Cerebellar cortex (tissue), 1 donor: Measurements from ENCODE around the gene MDH2.
"Not testable (repeated sequence)": the region's sequence is repeated elsewhere in the genome, so short reads cannot be mapped to it uniquely, and the experiment has no call there.

ENCODE experiments used
- DNase-seq: peaks from one replicate; pipeline ENCODE4 v3.0.0-alpha.2; 2015; ENCODE audit warnings: low spot score

Gene MDH2

DNA sequence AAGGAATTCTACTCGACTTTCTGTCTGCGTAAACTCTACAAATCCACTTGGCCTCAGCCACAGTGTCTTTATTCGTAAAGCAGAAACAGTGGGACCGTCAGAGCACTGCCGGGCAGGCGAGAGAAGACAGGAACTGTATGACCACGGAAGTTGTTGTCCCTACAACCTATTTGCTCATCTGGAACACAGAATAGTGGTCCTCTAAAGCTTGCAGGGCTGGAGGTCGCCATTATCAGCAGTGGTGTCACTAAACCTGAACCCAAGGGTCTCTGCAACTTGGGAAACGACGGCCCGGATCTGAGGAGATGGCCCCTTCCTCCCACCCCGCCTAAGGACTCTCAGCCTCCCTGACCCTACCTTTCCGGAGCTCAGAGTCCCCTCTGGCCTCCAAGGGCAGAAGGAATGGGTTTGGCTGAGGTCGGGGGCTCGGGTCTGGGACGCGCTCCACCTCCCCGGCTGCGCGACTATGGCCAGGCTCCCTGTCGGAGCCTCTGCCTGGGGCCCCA lies 548 bp upstream of the MDH2 start:
- peak; percentile 22 for DNase-seq

DNA sequence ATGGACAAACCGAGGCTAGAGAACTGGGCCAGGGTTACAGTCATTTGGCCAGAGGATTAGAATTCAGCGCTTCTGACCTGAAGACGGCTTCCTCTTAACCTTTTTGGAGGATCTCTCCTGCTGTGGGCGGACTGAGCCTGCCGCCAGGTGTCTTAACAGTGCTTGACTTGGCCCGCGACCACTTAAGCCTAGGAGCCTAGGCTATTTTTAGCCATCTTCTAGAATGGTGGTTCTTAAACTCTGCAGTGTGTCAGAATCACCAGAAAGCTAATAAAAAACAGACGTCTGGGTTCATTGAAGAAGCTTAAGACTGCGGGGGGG lies 722 bp downstream of the MDH2 start:
- peak; percentile 9 for DNase-seq

- no peak for DNase-seq
Measured at GRCh38 chr7:76049295-76049694, 1.4 kb downstream of the MDH2 start.

GRCh38 chr7:76050545-76050944 lies 2.6 kb downstream of the MDH2 start:
- DNase-seq, result no peak

- no peak for DNase-seq
Measured at GRCh38 chr7:76051840-76052239, 3.9 kb downstream of the MDH2 start.

- DNase-seq, result not testable (repeated sequence)
Measured at GRCh38 chr7:76052681-76053080, 4.8 kb downstream of the MDH2 start.

GRCh38 chr7:76053461-76053860 lies 5.6 kb downstream of the MDH2 start:
- no peak for DNase-seq

GRCh38 chr7:76054123-76055120 lies 6.5 kb downstream of the MDH2 start:
- DNase-seq, result no peak

GRCh38 chr7:76056241-76056640 lies 8.3 kb downstream of the MDH2 start:
- no peak for DNase-seq

GRCh38 chr7:76057103-76057812 lies 9.4 kb downstream of the MDH2 start:
- DNase-seq, result no peak

GRCh38 chr7:76057813-76058145 lies 9.9 kb downstream of the MDH2 start:
- DNase-seq, result no peak

GRCh38 chr7:76058745-76059144 lies 10.8 kb downstream of the MDH2 start:
- not testable (repeated sequence) for DNase-seq

DNA sequence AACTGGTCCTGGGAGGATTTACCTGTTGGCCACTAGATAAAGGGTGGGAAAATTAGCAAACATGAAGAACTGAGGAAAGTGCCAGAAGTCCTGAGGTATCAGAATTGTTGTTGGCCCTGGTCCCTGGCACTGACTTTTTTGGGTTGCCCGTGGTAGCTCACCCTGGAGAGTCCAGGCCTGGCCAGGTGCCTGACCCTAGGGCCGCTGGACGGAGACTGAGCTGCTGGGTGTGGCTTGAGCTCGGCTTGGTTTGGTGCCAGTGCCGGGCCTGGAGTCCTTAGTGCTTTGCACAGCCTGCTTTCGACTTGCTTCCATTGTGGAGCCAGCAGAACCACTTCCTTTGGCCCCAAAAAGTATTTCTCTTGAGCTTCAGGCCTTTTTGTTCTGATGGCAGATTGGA lies 12.9 kb downstream of the MDH2 start:
- peak; percentile 7 for DNase-seq

- DNase-seq, result no peak
Measured at GRCh38 chr7:76062254-76062653, 14.3 kb downstream of the MDH2 start.

DNA sequence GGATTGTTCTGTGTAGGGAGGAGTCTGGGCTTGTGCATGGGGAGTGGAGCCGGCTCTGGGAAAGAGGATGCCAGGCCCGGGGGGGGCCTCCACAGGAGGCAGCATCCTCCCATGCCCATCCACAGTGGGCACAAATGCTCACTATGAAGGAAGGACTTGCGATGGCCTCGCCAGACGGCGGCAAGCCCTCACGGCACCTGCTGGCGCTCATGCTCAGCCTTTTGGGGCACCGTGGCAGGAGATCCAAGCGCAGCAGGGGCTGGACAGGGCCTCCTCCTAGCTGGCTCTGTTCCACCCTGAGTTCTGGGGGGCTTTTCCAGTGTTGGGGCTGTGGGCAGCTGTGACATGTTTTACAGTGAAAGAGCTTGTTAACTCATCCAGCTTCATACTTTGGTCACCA lies 15.2 kb downstream of the MDH2 start:
- no peak for DNase-seq

- no peak for DNase-seq
Measured at GRCh38 chr7:76063525-76063924, 15.6 kb downstream of the MDH2 start.

GRCh38 chr7:76064208-76064970 lies 16.5 kb downstream of the MDH2 start:
- DNase-seq, result no peak

DNA sequence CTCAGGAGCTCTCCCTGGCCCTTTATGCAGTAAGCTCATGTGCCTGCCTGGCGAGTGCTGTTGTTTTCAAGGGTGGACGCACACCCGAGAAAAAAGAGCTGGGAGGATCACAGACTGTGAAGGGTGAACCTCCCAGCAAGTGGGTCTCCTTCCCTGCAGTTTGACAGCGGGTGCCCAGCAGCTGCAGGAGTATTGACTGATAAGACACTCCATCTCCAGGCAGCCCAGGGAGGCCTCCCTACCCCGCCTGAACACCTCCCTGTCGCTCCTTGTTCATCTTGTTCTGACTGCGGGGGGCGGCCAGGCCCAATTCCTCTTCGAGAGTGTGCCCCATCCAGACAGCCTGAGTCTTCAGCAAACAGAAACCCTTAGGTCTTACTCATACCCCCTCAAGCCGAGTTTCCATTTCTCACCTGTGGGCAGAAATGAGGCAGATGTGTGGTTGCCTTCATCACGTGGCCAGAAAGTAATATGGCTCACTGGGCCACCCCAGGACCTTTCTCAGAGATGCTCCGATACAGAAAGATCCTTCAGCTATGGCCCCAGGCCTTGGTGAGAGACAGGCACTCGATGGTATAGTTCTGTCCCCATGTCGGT lies 17.2 kb downstream of the MDH2 start:
- no peak for DNase-seq

GRCh38 chr7:76066716-76067503 lies 19.0 kb downstream of the MDH2 start:
- DNase-seq, result no peak

- DNase-seq, result peak; percentile 66
Measured at GRCh38 chr7:76069238-76069638, 21.3 kb downstream of the MDH2 start.
